Hepatocyte (in vitro differentiated cells): ENCODE measurements around the gene TMEM184B. TPM values are rescaled to one million over a fixed set of nuclear protein-coding genes. Genes with fewer than 3 reads are reported as not detected.
A peak's percentile ranks its signal among the peaks of the same experiment; 100 is the strongest.

Experiments used
- DNase-seq: peaks from one replicate; pipeline ENCODE4 v3.0.0-alpha.2; 2016; ENCODE audit warnings: low spot score
- H2AFZ ChIP-seq: fragments of 200-600 bp; sonication (generic); 2 replicates; pipeline ENCODE4 v1.6.0; 2016; ENCODE audit warnings: antibody characterized with exemption, mild to moderate bottlenecking
- H3K27ac ChIP-seq: fragments of 200-600 bp; sonication (generic); 2 replicates; pipeline ENCODE4 v1.5.1; 2016; ENCODE audit warnings: mild to moderate bottlenecking
- H3K27me3 ChIP-seq: fragments of 200-600 bp; sonication (generic); 2 replicates; pipeline ENCODE4 v1.6.1; 2016
- H3K36me3 ChIP-seq: fragments of 200-600 bp; sonication (generic); replicated peaks from 2 replicates; pipeline ENCODE4 v1.5.1; 2016; ENCODE audit warnings: low read depth; ENCODE audit not compliant: insufficient read depth
- H3K4me1 ChIP-seq: fragments of 200-600 bp; sonication (generic); 2 replicates; pipeline ENCODE4 v1.5.1; 2016; ENCODE audit warnings: mild to moderate bottlenecking, moderate library complexity; ENCODE audit not compliant: insufficient read depth
- H3K4me2 ChIP-seq: fragments of 200-600 bp; sonication (generic); 2 replicates; pipeline ENCODE4 v1.6.0; 2016
- H3K4me3 ChIP-seq: fragments of 200-600 bp; sonication (generic); 2 replicates; pipeline ENCODE4 v1.5.1; 2016; ENCODE audit warnings: mild to moderate bottlenecking
- H3K79me2 ChIP-seq: fragments of 200-600 bp; sonication (generic); 2 replicates; pipeline ENCODE4 v1.6.0; 2017; ENCODE audit warnings: mild to moderate bottlenecking
- H3K9me2 ChIP-seq: fragments of 200-600 bp; sonication (generic); replicated peaks from 2 replicates; pipeline ENCODE4 v1.6.0; 2017; ENCODE audit warnings: mild to moderate bottlenecking; ENCODE audit not compliant: insufficient read depth
- H3K9me3 ChIP-seq: fragments of 200-600 bp; sonication (generic); 2 replicates; pipeline ENCODE4 v1.5.1; 2016; ENCODE audit warnings: low read depth, mild to moderate bottlenecking
- H4K20me1 ChIP-seq: fragments of 200-600 bp; sonication (generic); 2 replicates; pipeline ENCODE4 v1.6.0; 2016; ENCODE audit warnings: mild to moderate bottlenecking; ENCODE audit not compliant: insufficient read depth, poor library complexity, severe bottlenecking
- EZH2 ChIP-seq: fragments of 200-600 bp; sonication (generic); IDR thresholded peaks from 2 replicates; pipeline ENCODE4 v1.6.1; 2016; ENCODE audit warnings: antibody characterized with exemption, mild to moderate bottlenecking, borderline replicate concordance
- EZH2phosphoT487 ChIP-seq: fragments of 200-600 bp; sonication (generic); IDR thresholded peaks from one replicate; pipeline ENCODE4 v1.6.1; 2018; ENCODE audit warnings: antibody characterized with exemption, mild to moderate bottlenecking, low read depth, moderate library complexity; ENCODE audit not compliant: unreplicated experiment, severe bottlenecking
- WGBS: methylation state at CpG from one replicate; pipeline ENCODE4 v1.1.6; 2016; ENCODE audit warnings: low lambda C conversion rate; ENCODE audit errors: missing lambda C conversion rate; 5-methylcytosine and 5-hydroxymethylcytosine counted together
- polyA plus RNA-seq: library from polyadenylated mRNA; unstranded; fragments of >200 nt; fragmentation: Nextera tagmentation; extraction: Ambion mirVana; gene quantifications from 2 replicates; pipeline ENCODE4 v1.2.1, GENCODE V29; 2016
- total RNA-seq: library from RNA; depleted of rRNA; stranded (reverse); fragments of >200 nt; gene quantifications from 2 replicates; pipeline ENCODE4 v1.2.3, GENCODE V29; 2014
- TF ChIP-seq, protein P1 (sequence below): fragments of 200-600 bp; sonication (generic); IDR thresholded peaks from 2 replicates; pipeline ENCODE4 v1.5.1; 2016; ENCODE audit warnings: antibody characterized with exemption, mild to moderate bottlenecking; ENCODE audit not compliant: poor library complexity

Gene TMEM184B
- total and polyA plus RNA-seq, 2 experiments from 2014 or later, result 58.2 to 102 TPM

DNA sequence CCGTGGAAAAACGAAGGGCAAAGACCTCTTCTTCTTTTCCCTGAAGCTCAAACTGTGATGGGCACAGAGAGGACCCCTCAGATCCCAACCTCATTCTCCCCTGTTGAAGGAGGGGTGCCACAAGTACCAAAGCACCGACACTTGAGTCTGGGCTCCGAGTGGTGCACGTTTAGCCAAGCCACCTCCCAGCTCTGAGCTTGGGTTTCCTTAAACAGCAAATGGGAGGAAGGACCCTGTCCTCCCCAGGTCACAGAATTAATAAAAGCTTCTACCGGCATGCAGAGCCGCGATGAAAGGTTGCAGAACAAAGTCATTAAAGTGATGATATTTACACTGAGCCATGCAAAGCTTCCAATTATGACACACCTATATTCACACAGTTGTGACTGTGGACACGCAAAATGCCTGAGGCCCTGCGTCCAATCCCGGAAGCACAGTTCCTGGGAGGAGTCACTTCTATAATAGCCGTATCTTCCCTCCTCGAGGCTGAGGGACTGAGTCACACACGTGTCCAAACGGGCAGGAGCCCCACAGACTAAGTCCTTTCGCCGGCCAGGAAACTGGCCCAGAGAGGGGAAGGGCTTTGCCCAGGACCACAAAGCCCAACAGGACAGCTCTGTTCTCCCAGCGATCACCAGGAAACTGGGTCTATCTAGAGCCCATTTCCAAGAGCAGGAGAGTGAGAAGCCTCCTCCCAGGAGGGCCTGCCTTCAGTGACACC is 45.3 kb upstream of the TMEM184B start:
- peak; percentile 91 for DNase-seq

DNA sequence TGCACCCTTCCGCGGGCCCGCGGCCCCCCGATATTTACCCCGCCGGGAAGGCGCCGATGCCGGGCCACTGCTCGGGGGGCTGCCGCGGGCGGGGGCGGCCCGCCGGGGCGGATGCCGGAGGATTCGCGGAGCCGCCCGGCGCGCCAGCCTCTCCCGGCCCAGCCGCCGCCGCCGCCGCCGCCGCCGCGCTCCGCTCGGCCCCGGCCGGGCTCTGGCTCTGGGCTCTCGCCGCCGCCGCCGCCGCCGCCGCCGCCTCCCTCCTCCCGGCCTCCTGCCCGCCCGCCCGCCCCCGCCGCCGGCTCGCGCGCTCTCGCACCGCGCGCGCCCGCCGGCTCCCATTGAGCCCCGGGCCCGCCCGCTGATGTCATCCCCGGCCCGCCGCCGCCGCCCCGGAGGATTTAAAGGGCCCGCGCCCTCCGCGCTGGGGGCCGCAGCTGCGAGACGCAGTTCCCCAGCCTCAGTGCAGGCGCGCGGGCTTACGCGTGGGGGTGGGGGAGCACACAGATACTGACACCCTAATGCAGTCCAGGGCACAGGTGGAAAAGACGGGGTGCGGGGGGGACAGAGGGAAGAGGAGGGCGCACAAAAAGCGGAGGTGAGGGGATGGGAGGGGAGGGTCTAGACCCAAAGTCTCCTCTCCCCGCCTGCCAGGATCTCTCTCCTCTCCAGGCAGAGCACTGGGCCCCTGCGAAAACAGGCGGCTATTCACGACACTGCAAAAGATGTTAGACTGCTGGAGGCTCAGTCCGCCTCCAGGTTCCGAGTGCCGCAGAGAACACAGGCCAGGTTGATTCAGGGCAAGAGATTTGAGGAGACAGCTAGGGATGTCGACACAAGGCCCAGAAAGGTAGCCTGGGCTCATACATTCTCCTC is 44.5 kb upstream of the TMEM184B start, which contains the start of gene CSNK1E:
Gene CSNK1E, minus strand, starts transcription at position 312 of the 873 bp plus-strand sequence. CDS start 3,276 bp downstream, outside the sequence.
- H2AFZ ChIP-seq, result peak within 1 kb of the TSS; percentile 48
- H3K27me3 ChIP-seq, result no peaks in the 10 kb centered on the region
- H3K79me2 ChIP-seq, result peaks cover 46% of the 10 kb centered on the region
- peaks cover 30% of the 10 kb centered on the region for H4K20me1 ChIP-seq
- peak within 1 kb of the TSS; percentile 96 for H3K4me2 ChIP-seq
- H3K4me3 ChIP-seq, result peak within 1 kb of the TSS; percentile 64
- WGBS, result 7% methylated on average over 16 of the region's 98 CpGs
- H3K36me3 ChIP-seq, result no peaks in the 10 kb centered on the region
- H3K9me2 ChIP-seq, result no peaks in the 10 kb centered on the region
- TF ChIP-seq, protein P1, sequence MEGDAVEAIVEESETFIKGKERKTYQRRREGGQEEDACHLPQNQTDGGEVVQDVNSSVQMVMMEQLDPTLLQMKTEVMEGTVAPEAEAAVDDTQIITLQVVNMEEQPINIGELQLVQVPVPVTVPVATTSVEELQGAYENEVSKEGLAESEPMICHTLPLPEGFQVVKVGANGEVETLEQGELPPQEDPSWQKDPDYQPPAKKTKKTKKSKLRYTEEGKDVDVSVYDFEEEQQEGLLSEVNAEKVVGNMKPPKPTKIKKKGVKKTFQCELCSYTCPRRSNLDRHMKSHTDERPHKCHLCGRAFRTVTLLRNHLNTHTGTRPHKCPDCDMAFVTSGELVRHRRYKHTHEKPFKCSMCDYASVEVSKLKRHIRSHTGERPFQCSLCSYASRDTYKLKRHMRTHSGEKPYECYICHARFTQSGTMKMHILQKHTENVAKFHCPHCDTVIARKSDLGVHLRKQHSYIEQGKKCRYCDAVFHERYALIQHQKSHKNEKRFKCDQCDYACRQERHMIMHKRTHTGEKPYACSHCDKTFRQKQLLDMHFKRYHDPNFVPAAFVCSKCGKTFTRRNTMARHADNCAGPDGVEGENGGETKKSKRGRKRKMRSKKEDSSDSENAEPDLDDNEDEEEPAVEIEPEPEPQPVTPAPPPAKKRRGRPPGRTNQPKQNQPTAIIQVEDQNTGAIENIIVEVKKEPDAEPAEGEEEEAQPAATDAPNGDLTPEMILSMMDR, result no peak
- TF ChIP-seq EZH2, result no peak
- no peak for TF ChIP-seq EZH2phosphoT487
- no peaks in the 10 kb centered on the region for H3K9me3 ChIP-seq
- H3K27ac ChIP-seq, result peak within 1 kb of the TSS; percentile 100
- peak; percentile 94 for DNase-seq
- peaks cover 38% of the 10 kb centered on the region for H3K4me1 ChIP-seq

More for the DNA sequence above, 45.3 kb upstream of the TMEM184B start:
- peak overlapping the region; percentile 48 for H2AFZ ChIP-seq
- H3K4me2 ChIP-seq, result peak overlapping the region; percentile 96
- H3K9me3 ChIP-seq, result no peaks in the 10 kb centered on the region
- H3K36me3 ChIP-seq, result no peaks in the 10 kb centered on the region
- peaks cover 38% of the 10 kb centered on the region for H3K4me1 ChIP-seq
- WGBS, result 11% methylated on average over 18 of the region's 18 CpGs
- H3K79me2 ChIP-seq, result peaks cover 38% of the 10 kb centered on the region
- H3K27me3 ChIP-seq, result no peaks in the 10 kb centered on the region
- no peak for TF ChIP-seq EZH2
- no peak for TF ChIP-seq EZH2phosphoT487
- TF ChIP-seq, protein P1, result no peak
- no peak overlapping the region for H3K4me3 ChIP-seq
- H3K27ac ChIP-seq, result peak overlapping the region; percentile 100
- H4K20me1 ChIP-seq, result peaks cover 22% of the 10 kb centered on the region
- no peaks in the 10 kb centered on the region for H3K9me2 ChIP-seq

DNA sequence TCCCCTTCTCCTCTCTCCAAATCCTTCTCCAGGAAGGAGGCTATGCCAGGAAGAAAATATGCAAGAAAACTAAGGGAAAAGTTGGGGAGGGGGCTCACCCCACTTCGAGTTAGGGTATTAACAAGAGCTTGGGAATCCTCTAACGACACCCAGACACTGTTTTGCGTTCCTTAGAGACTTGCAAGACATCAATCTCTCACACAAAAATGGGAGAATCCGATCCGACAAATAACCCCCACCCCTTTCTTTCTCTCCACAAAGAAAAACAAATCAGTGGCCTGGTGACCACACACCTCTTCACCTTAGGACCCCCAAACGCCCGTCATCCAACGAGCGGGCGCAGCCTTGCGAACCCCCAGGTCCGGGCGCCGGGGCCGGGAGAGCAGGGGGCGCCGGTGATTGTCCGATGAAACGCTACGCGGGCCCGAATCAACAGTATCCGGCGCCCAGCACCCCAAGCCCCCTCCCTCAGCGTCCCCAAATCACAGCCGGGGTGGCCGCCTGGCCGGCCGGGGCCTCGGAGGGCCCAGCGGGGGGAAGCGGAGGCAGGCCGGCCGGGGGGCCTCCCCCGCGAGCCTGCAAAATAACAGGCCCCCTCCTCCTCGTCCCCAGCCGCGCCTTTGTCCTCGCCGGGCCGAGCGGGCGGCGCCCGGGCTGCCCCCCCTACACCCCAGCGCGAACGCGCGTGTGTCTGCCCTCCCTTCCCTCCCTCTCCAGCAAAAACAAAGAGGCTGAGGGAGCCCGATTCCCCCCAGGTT is 43.7 kb upstream of the TMEM184B start:
- peak overlapping the region; percentile 92 for H3K4me2 ChIP-seq
- peaks cover 54% of the 10 kb centered on the region for H3K79me2 ChIP-seq
- peaks cover 38% of the 10 kb centered on the region for H3K4me1 ChIP-seq
- peak overlapping the region; percentile 43 for H3K4me3 ChIP-seq
- H4K20me1 ChIP-seq, result peaks cover 39% of the 10 kb centered on the region
- H3K9me2 ChIP-seq, result no peaks in the 10 kb centered on the region
- DNase-seq, result peak; percentile 81
- no peaks in the 10 kb centered on the region for H3K36me3 ChIP-seq
- TF ChIP-seq EZH2 (no peak), EZH2phosphoT487 (no peak)
- TF ChIP-seq, protein P1, result no peak
- H3K9me3 ChIP-seq, result no peaks in the 10 kb centered on the region
- under 1% methylated on average over 26 of the region's 52 CpGs for WGBS
- H3K27me3 ChIP-seq, result no peaks in the 10 kb centered on the region
- H2AFZ ChIP-seq, result peak overlapping the region; percentile 22
- H3K27ac ChIP-seq, result peak overlapping the region; percentile 99
